NCI-H446 (cell line): ENCODE measurements around the gene NR1D2.

Experiments
- DNase-seq, 2 experiments: peaks; one replicate each; lab custom pipeline; 2025; lab: John Stamatoyannopoulos, UW

NR1D2 gene

DNA sequence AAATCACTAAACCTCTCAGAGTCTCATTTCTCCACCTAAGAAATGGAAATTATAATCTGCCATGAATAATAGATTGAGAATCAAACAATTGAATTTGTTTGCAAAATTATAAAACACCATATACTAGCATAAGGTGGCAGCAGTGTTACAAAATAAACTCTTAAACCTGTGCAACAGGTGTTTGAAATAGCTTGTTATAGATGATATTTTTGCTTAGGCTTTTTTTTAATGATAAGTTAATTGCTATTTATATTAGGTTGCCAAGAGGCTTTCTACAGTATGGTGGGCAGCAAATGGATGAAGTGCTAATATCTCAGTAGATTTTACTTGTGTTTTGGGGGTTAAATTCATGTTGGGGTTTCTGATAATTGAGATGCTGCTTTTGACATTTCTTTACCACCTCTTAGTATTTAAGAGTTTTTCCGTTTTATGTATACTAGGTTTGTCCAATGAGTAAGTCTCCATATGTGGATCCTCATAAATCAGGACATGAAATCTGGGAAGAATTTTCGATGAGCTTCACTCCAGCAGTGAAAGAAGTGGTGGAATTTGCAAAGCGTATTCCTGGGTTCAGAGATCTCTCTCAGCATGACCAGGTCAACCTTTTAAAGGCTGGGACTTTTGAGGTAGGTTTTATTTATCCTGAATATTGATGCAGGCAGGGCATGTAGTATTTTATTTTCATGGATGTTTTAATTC, 19.6 kb downstream of the NR1D2 start:
- DNase-seq, result no peak

DNA sequence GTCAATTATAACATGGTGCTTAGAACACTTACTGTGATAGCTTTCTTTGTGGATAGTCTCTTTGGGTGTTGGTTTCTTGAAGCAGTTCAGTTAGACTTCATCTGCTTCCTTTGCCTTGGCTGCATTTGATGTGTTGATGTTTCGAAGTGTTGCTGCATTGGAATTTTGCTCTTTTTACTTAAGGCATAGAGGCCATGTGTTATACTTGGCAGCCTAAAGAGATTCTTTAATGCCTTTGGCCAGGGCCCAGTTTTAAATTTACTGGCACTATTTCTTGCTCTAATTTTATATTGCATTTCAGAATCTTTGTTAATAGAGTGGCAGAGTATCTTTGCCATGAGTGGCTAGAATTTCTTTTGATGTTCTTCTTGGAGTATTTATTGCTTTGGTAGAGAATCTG, 21.2 kb downstream of the NR1D2 start:
- DNase-seq, result peak in 1 of 2 experiments; percentile 17

- DNase-seq, result no peak
Measured at GRCh38 chr3:23968463-23969184, 23.5 kb downstream of the NR1D2 start.

DNA sequence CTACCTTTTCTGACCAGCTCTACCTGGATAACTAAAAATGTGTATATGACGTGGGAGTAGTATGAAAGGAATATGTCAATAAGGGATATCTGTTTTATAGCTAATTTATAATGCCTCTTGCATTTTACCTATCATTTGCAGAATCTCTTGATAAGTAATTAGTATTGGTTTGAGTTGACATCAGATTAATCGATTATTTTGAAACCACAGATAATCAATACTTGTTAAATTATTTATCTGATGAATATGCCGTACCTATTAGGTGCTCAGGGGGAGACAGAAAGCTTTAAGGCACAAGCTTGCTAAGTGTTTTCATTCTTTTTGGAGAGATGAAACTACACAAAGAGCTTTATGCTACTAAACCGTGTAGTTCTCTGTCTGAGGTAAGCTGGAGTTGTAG, 24.3 kb downstream of the NR1D2 start:
- no peak for DNase-seq

GRCh38 chr3:23971684-23972083, 26.6 kb downstream of the NR1D2 start:
- no peak for DNase-seq

DNA sequence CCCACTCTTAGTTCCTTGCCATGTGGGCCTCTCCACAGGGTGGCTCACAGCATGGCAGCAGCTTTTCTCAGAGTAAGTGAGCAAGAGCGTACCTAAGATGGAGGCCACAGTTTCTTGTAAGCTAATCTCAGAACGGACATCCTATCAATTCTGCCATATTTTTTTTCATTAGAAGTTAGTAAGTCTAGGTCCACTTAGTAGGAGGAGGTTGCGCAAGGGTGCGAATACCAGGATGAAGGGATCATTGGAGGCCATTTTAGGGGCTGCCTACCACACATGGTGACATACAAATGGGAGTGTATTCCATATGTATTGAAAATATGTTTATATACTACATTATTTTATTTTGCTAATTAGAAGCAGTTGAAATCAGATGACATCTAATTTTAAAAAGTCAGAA, 31.5 kb downstream of the NR1D2 start:
- no peak for DNase-seq

- no peak for DNase-seq
Measured at GRCh38 chr3:23979569-23979968, 34.5 kb downstream of the NR1D2 start.

DNA sequence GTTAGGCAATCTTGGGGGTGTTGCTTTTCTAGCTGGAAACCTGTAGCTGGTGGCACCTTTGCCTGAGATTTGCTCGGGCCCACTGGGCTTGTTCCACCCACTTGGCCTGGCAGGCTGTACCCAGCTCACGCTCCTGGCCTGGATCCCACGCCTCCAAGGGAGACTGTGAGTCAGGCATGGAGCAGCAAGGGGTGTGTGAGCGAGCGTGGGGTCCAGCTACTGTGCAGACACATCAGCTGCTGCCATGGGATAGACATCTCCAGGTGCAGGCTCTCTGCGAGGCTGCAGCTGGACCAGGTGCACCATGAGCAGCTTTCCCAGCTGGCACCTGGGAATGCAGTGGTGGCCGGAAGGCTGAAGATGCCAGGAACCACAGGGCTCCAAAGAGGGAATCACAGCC, 36.0 kb downstream of the NR1D2 start:
- DNase-seq, result no peak

DNA sequence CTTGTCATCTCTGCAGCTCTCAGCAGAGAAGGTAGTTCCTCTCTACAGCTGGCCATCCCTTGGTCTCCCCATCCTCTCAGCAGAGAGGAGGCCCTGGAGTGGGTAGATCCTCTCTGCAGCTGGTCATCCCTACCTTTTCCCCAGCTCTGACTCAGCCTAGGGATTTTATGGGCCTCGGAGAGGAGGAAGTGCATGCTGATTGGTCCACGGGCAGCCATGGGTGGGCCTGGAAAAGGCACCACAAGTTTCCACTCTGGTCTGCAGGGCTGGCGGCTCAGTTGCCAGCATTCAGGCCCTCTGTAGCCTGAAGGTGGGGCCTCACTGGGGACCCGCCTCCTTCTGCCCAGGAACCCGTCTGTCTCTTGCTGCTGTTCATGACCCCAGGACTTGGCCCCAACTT, 36.9 kb downstream of the NR1D2 start:
- DNase-seq, result no peak

GRCh38 chr3:23984934-23985333, 39.8 kb downstream of the NR1D2 start:
- DNase-seq, result no peak

DNA sequence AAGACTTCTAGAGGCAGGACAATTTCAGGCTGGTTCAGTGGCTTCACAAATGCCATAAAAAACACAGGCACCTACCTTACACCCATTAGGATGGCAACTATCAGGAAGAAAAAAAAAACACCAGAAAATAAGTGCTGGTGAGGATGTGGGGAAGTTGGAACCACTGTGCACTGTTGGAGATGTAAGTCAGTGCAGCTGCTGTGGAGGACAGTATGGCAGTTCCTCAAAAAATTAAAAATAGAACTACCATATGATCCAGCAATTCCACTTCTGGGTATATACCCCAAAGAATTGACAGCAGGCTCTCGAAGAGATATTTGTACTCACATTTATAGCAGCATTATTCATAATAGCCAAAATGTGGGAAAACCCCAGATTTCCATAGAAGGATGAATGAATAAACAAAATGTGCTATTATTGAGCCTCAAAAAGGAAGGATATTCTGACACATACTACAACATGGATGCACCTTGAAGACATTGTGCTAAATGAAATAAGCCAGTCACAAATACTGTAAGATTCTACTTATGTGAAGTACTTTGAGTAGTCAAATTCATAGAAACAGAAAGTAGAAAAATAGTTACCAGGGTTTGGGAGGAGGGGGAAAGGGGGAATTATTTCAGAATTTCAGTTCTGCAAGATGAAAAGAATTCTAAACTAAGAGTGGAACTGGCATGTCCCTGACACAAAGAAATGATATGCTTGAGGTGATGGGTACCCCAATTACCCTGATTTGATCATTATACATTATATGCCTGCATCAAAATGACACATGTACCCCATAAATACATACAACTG, 40.9 kb downstream of the NR1D2 start:
- DNase-seq, result no peak

GRCh38 chr3:23987356-23987755, 42.3 kb downstream of the NR1D2 start:
- no peak for DNase-seq

DNA sequence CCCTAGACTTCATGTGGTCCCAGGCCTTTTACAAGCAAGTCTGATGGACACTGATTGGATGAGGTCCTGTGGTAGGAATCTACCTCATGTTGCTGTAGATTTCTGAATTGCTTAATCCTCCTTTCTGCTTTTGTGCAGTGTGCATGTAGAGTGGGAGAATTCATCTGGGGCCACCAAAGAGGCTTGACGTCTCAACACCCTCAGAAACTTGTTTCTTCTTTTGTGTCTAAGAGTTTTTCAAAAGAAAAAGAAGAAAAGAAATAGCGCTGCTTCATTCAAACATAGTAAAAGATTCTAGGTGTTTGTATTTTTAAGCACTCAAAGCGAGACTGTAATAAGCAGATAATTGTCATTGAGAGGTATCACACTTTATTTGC, 46.2 kb downstream of the NR1D2 start:
- no peak for DNase-seq

GRCh38 chr3:23991683-23992628, 46.9 kb downstream of the NR1D2 start:
- peak; percentile 81 to 83 for DNase-seq

DNA sequence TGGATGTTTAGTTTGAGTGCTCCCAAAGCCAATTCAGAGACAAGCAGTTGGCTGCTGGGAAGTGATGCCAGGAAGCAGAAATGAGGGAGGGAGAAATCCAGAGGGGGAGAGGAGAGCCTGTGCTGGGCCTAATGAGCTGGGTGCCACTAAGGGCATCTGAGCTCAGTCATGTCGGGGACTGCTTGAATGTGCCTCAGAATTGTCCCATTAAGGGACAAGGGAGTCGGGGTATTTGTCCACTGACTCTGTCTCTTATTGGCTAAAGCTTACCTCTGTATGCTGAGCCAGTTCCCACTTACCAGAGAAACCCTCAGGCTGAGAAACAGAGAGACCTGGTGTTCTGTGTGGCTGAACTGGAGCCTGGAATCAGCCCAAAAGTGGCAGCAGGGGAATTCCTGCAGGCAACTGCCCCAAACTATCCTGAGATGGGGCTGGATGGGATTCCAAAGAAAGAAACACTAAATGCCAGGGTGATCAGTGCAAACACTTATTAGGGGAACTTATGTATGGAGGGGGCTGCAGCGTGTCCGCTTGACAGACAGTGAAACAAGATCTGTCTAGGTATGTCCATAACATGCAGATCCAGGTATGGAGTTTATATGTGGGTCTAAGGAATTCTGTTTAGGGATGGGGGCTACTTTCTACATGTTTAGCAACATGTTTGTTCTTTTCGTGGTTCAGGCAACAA, 48.6 kb downstream of the NR1D2 start:
- peak in 1 of 2 experiments; percentile 8 for DNase-seq

DNA sequence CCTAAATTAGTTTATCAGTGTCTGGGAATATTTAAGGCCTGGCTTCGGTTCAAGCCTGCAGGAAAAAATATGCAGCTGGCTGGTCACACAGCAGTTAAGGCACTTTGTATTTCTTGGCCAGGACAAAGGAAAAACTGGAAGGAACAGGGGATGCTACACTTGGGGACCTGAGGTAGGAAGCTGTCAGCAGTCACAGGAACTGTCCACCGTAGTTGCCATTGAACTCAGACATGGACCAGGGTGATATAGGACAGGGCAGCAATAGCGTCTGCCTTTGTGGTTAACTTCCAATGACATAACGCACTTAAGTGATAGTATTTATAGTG, 49.1 kb downstream of the NR1D2 start:
- DNase-seq, result no peak

GRCh38 chr3:23995219-23995618, 50.1 kb downstream of the NR1D2 start:
- DNase-seq, result no peak

- DNase-seq, result no peak
Measured at GRCh38 chr3:23996095-23996524, 51.0 kb downstream of the NR1D2 start.

- peak; percentile 41 to 71 for DNase-seq
Measured at GRCh38 chr3:23999012-23999641, 54.0 kb downstream of the NR1D2 start.

DNA sequence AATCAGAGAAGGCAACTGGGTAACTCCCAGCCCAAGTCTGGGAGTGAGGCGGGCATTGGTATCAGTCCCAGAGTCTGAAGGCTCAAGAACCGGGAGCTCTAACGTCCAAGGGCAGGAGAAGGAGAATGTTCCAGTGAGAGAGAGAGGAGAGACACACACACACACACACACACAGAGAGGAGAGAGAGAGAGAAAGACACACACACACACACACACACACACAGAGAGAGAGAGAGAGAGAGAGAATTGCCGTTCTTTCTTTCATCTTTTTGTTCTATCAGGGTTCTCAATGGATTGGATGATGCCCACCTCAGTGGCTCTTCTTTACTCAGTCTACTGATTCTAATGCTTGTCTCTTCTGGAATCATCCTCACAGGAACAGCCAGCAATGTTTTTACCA, 57.0 kb downstream of the NR1D2 start:
- no peak for DNase-seq

DNA sequence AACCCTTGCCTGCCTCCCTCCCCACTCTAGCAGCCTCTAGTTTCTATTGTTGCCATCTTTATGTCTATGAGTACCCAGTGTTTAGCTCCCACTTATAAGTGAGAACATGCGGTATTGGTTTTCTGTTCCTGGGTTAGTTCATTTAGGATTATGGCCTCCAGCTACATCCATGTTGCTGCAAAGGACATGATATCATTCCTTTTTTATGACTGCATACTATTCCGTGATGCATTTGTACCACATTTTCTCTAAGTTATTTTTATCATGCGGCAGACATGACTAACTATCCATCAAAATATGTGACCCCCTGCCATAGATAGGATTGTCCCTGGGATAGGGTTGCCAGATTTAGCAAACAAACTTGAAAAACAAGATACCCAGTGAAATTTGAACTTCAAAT, 58.4 kb downstream of the NR1D2 start:
- no peak for DNase-seq
